Panc1 (cell line): Measurements from ENCODE around the gene HHAT. TPM values are rescaled to one million over a fixed set of nuclear protein-coding genes. Genes with fewer than 3 reads are reported as not detected.

Experiments
- ATAC-seq: fragments of 200-7000 bp; cut with Tn5 transposase; 2 replicates; pipeline ENCODE4 v1.9.1; 2020; ENCODE audit warnings: mild to moderate bottlenecking, moderate library complexity
- BruUV-seq: library from RNA; stranded (reverse); fragments of 400-500 nt; replicated peaks from 2 replicates; lab custom pipeline; 2021; lab: Mats Ljungman, UMichigan
- CTCF ChIA-PET: fragments of 300-600 bp; sonication (Branson Sonifier 250); formaldehyde crosslinking; loops from one replicate; lab custom pipeline; 2022; ENCODE audit warnings: antibody characterized with exemption; lab: Charles Lee
- POLR2A ChIA-PET: fragments of 300-600 bp; sonication (Branson Sonifier 250); formaldehyde crosslinking; loops from one replicate; lab custom pipeline; 2022; ENCODE audit warnings: antibody characterized with exemption; lab: Charles Lee
- DNase-seq: peaks from one replicate; pipeline ENCODE4 v3.0.0-alpha.2; 2010; ENCODE audit warnings: low read depth, low spot score
- H3K27ac ChIP-seq: 2 replicates; pipeline ENCODE4 v1.5.1; 2011; ENCODE audit warnings: mild to moderate bottlenecking, low read length, inconsistent platforms
- H3K27me3 ChIP-seq: fragments of 200-500 bp; sonication (Bioruptor generic); 2 replicates; pipeline ENCODE4 v1.6.0; 2014; ENCODE audit warnings: low read length, inconsistent platforms; ENCODE audit not compliant: control insufficient read depth, insufficient read depth
- H3K36me3 ChIP-seq: fragments of 200-500 bp; sonication (Bioruptor generic); 2 replicates; pipeline ENCODE4 v1.5.1; 2014; ENCODE audit warnings: inconsistent platforms, mild to moderate bottlenecking, low read length, moderate library complexity; ENCODE audit not compliant: control insufficient read depth, insufficient read depth
- H3K4me1 ChIP-seq: 2 replicates; pipeline ENCODE4 v1.5.1; 2011; ENCODE audit warnings: inconsistent platforms, mild to moderate bottlenecking, low read length, moderate library complexity; ENCODE audit not compliant: control insufficient read depth, insufficient read depth
- H3K4me3 ChIP-seq, 2 experiments: 2 replicates each; pipeline ENCODE4 v1.5.1; 2011 to 2012; ENCODE audit warnings: low read depth in 2 of 2, low read length in 2 of 2, mild to moderate bottlenecking in 2 of 2, inconsistent platforms in 1 of 2, moderate library complexity in 1 of 2
- H3K9me3 ChIP-seq: fragments of 200-500 bp; sonication (Bioruptor generic); 2 replicates; pipeline ENCODE4 v1.5.1; 2014; ENCODE audit warnings: low read depth, mild to moderate bottlenecking, inconsistent platforms, low read length, moderate library complexity; ENCODE audit not compliant: control insufficient read depth, insufficient read depth
- POLR2AphosphoS5 ChIP-seq: IDR thresholded peaks from 2 replicates; pipeline ENCODE4 v1.6.1; 2012; ENCODE audit warnings: mild to moderate bottlenecking, low read depth, low read length, moderate library complexity
- SIN3A ChIP-seq: IDR thresholded peaks from 2 replicates; pipeline ENCODE4 v1.6.1; 2012; ENCODE audit warnings: low read depth, mild to moderate bottlenecking, low read length, moderate library complexity, borderline replicate concordance; ENCODE audit not compliant: insufficient read depth
- TCF7L2 ChIP-seq: IDR thresholded peaks from 2 replicates; pipeline ENCODE4 v1.6.1; 2011; ENCODE audit warnings: mild to moderate bottlenecking, low read depth, low read length, inconsistent platforms
- in situ Hi-C: cut with HindIII; loops from 2 replicates; pipeline ENCODE4 v1.10.0; 2016; ENCODE audit warnings: low sequenced_read_pairs, low pct_unique_long_range_greater_than_20kb
- intact Hi-C: fragments of 100-400 bp; cut with micrococcal nuclease; formaldehyde crosslinking; loops from one replicate; pipeline ENCODE4 v1.10.0; 2022; ENCODE audit not compliant: unreplicated experiment
- total RNA-seq: library from RNA; stranded (reverse); gene quantifications from one replicate; pipeline ENCODE4 v1.2.1, GENCODE V29; 2021; ENCODE audit not compliant: unreplicated experiment
- TF ChIP-seq, protein P1 (sequence below): fragments of 450-650 bp; IDR thresholded peaks from 2 replicates; pipeline ENCODE4 v1.5.1; 2017; ENCODE audit warnings: mild to moderate bottlenecking
- TF ChIP-seq, protein P2 (sequence below), 2 experiments: IDR thresholded peaks; 2 replicates each; pipeline ENCODE4 v1.6.1; 2011 to 2012; ENCODE audit warnings: low read depth in 2 of 2, control low read depth in 1 of 2, low read length in 1 of 2, mild to moderate bottlenecking in 1 of 2, moderate library complexity in 1 of 2; ENCODE audit not compliant: insufficient read depth in 1 of 2

The HHAT gene
- total RNA-seq, 1 experiment from 2014 or later: 2.3 TPM

DNA sequence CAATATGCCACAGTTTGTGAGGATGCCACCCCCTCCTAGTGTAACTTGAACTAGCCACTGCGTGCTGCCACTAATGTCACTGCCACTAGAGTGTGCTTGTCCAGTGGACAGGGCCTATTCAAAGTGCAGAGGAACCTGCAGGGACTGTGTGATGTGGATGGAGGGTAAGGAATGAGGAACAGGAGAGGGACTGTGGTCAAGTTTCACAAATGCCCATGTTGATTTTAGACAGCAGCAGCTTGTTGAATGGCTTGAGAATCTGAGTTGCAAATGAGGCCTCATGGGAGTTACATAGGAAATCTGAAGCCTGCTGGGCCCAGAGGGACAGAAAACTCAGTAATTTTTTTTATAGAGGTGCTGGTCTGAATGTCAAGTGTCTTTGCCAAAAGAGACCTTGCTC, 112.3 kb downstream of the HHAT start:
- H3K27ac ChIP-seq: no peak overlapping the region
- H3K9me3 ChIP-seq: no peaks in the 10 kb centered on the region
- no peaks in the 10 kb centered on the region for H3K36me3 ChIP-seq
- ChIA-PET POLR2A (no interaction called here), CTCF (no interaction called here)
- TF ChIP-seq, protein P1, sequence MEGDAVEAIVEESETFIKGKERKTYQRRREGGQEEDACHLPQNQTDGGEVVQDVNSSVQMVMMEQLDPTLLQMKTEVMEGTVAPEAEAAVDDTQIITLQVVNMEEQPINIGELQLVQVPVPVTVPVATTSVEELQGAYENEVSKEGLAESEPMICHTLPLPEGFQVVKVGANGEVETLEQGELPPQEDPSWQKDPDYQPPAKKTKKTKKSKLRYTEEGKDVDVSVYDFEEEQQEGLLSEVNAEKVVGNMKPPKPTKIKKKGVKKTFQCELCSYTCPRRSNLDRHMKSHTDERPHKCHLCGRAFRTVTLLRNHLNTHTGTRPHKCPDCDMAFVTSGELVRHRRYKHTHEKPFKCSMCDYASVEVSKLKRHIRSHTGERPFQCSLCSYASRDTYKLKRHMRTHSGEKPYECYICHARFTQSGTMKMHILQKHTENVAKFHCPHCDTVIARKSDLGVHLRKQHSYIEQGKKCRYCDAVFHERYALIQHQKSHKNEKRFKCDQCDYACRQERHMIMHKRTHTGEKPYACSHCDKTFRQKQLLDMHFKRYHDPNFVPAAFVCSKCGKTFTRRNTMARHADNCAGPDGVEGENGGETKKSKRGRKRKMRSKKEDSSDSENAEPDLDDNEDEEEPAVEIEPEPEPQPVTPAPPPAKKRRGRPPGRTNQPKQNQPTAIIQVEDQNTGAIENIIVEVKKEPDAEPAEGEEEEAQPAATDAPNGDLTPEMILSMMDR: no peak
- TF ChIP-seq TCF7L2 (no peak), POLR2AphosphoS5 (no peak), SIN3A (no peak)
- TF ChIP-seq, protein P2, sequence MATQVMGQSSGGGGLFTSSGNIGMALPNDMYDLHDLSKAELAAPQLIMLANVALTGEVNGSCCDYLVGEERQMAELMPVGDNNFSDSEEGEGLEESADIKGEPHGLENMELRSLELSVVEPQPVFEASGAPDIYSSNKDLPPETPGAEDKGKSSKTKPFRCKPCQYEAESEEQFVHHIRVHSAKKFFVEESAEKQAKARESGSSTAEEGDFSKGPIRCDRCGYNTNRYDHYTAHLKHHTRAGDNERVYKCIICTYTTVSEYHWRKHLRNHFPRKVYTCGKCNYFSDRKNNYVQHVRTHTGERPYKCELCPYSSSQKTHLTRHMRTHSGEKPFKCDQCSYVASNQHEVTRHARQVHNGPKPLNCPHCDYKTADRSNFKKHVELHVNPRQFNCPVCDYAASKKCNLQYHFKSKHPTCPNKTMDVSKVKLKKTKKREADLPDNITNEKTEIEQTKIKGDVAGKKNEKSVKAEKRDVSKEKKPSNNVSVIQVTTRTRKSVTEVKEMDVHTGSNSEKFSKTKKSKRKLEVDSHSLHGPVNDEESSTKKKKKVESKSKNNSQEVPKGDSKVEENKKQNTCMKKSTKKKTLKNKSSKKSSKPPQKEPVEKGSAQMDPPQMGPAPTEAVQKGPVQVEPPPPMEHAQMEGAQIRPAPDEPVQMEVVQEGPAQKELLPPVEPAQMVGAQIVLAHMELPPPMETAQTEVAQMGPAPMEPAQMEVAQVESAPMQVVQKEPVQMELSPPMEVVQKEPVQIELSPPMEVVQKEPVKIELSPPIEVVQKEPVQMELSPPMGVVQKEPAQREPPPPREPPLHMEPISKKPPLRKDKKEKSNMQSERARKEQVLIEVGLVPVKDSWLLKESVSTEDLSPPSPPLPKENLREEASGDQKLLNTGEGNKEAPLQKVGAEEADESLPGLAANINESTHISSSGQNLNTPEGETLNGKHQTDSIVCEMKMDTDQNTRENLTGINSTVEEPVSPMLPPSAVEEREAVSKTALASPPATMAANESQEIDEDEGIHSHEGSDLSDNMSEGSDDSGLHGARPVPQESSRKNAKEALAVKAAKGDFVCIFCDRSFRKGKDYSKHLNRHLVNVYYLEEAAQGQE (IDR thresholded peaks at IDR 0.05; ENCODE audit: insufficient read depth in 1 of 2, low read depth in 2 of 2, low read length in 1 of 2): no peak
- BruUV-seq: no TSS peak
- ATAC-seq (no peak), DNase-seq (no peak)
- no peaks in the 10 kb centered on the region for H3K27me3 ChIP-seq
- in situ Hi-C loops: no loop called here
- H3K4me3 ChIP-seq: no peak overlapping the region
- intact Hi-C loops: no loop called here
- no peaks in the 10 kb centered on the region for H3K4me1 ChIP-seq

DNA sequence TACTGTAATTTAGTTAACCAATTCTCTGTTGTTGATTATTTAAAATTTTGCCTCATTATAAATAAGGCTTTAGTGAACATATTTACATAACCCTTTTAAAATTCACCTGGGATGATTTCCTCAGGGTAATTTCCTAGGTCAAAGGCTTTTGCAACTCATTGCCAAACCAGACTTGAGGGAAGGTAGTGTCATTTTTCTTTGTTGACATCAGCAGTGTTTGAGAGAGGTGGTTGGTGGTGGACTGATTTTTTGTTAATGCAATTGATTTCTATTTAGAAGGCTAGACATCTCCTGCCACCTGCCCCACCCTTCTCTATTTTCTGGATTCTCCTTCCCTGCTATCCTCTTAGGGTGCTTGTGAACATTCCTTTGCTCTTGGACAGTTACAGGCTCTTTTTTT, 116.8 kb downstream of the HHAT start:
- Histone ChIP-seq H3K36me3 (no peaks in the 10 kb centered on the region), H3K27me3 (0 out of 2 replicates have a peak, but pooled peaks cover 2% of the 10 kb centered on the region), H3K27ac (no peak overlapping the region), H3K4me1 (no peaks in the 10 kb centered on the region), H3K9me3 (no peaks in the 10 kb centered on the region), H3K4me3 (no peak overlapping the region)
- in situ Hi-C loops: no loop called here
- DNase-seq (no peak), ATAC-seq (no peak)
- TF ChIP-seq SIN3A: no peak
- no peak for TF ChIP-seq TCF7L2
- TF ChIP-seq, protein P1: no peak
- TF ChIP-seq, protein P2 (IDR thresholded peaks at IDR 0.05; ENCODE audit: insufficient read depth in 1 of 2, low read depth in 2 of 2, low read length in 1 of 2): no peak
- intact Hi-C loops: loop anchor here (5.0 kb wide), 1 partner anchor 137 kb away; no protein-coding TSS in a partner anchor
- BruUV-seq: no TSS peak
- ChIA-PET POLR2A (no interaction called here), CTCF (no interaction called here)
